Smooth muscle cell (in vitro differentiated cells): Measurements from ENCODE around the gene RPS6KB2. TPM values are rescaled to one million over a fixed set of nuclear protein-coding genes. Genes with fewer than 3 reads are reported as not detected.

ENCODE experiments used
- DNase-seq: peaks from one replicate; lab custom pipeline; 2025; ENCODE audit not compliant: unreplicated experiment; lab: John Stamatoyannopoulos, UW
- H2AFZ ChIP-seq: fragments of 200-600 bp; sonication (generic); 2 replicates; pipeline ENCODE4 v1.6.0; 2016; ENCODE audit warnings: antibody characterized with exemption, low read depth, mild to moderate bottlenecking
- H3F3A ChIP-seq: fragments of 200-600 bp; sonication (generic); 2 replicates; pipeline ENCODE4 v1.6.0; 2017; ENCODE audit warnings: antibody characterized with exemption, low read depth
- H3K27ac ChIP-seq: fragments of 200-600 bp; sonication (generic); 2 replicates; pipeline ENCODE4 v1.5.1; 2016; ENCODE audit warnings: low read depth, mild to moderate bottlenecking
- H3K27me3 ChIP-seq: fragments of 200-600 bp; sonication (generic); 2 replicates; pipeline ENCODE4 v1.6.1; 2016; ENCODE audit warnings: low read depth, mild to moderate bottlenecking
- H3K36me3 ChIP-seq: fragments of 200-600 bp; sonication (generic); 2 replicates; pipeline ENCODE4 v1.5.1; 2016; ENCODE audit warnings: low read depth
- H3K4me1 ChIP-seq: fragments of 200-600 bp; sonication (generic); 2 replicates; pipeline ENCODE4 v1.5.1; 2016; ENCODE audit warnings: low read depth
- H3K4me2 ChIP-seq: fragments of 200-600 bp; sonication (generic); 2 replicates; pipeline ENCODE4 v1.6.0; 2016; ENCODE audit warnings: mild to moderate bottlenecking
- H3K4me3 ChIP-seq: fragments of 200-600 bp; sonication (generic); 2 replicates; pipeline ENCODE4 v1.5.1; 2016; ENCODE audit warnings: mild to moderate bottlenecking
- H3K79me2 ChIP-seq: fragments of 200-600 bp; sonication (generic); 2 replicates; pipeline ENCODE4 v1.6.0; 2016; ENCODE audit warnings: low read depth, mild to moderate bottlenecking
- H3K9ac ChIP-seq: fragments of 200-600 bp; sonication (generic); 2 replicates; pipeline ENCODE4 v1.6.0; 2016; ENCODE audit warnings: low read depth
- H3K9me3 ChIP-seq: fragments of 200-600 bp; sonication (generic); replicated peaks from 2 replicates; pipeline ENCODE4 v1.5.1; 2016; ENCODE audit warnings: low read depth
- H4K20me1 ChIP-seq: fragments of 200-600 bp; sonication (generic); 2 replicates; pipeline ENCODE4 v1.6.0; 2016; ENCODE audit warnings: low read depth
- WGBS: methylation state at CpG from one replicate; pipeline ENCODE4 v1.1.7; 2016; ENCODE audit warnings: low lambda C conversion rate; 5-methylcytosine and 5-hydroxymethylcytosine counted together
- polyA plus RNA-seq: library from polyadenylated mRNA; unstranded; fragments of >200 nt; fragmentation: Nextera tagmentation; extraction: Ambion mirVana; gene quantifications from 2 replicates; pipeline ENCODE4 v1.2.1, GENCODE V29; 2016
- total RNA-seq: library from RNA; depleted of rRNA; stranded (reverse); fragments of >200 nt; gene quantifications from 2 replicates; pipeline ENCODE4 v1.2.3, GENCODE V29; 2014
- TF ChIP-seq, protein P1 (sequence below): fragments of 200-600 bp; sonication (generic); IDR thresholded peaks from 2 replicates; pipeline ENCODE4 v1.5.1; 2017; ENCODE audit warnings: borderline replicate concordance, mild to moderate bottlenecking, antibody characterized with exemption; ENCODE audit not compliant: insufficient read depth, poor library complexity, severe bottlenecking

RPS6KB2 gene
- total and polyA plus RNA-seq, 2 experiments from 2014 or later, result 66.5 to 107 TPM

DNA sequence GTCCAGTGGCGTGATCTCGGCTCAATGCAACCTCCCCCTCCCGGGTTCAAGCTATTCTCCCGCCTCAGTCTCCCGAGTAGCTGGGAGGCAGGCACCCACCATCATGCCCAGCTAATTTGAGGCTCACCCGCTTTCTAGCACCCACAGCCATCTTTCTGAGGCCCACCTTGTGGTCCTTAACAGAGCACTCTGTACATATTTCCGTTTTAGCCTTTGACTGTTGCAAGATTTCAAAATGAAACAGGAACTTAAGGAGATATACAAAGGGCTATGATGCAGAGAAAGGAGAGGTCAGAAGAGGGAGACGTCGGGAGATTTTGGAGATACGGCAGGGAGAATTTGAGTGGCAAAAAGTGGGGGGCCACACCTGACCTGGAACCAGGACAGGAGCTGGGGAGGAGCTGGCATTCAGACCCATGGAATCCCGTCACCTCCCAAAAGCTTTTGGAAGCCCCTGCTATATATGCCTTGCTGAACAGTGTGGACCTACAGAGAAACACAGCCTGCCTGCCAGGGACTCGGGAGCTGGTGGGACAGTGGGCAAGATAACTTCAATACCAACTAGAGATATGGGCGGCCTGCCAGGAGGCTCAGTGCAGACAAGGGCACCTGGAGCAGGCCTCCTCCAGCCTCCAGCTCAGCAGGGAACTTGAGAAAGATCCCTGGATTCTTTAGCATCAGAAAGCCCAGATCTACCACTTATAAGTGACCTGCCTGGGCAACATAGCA, 46.9 kb upstream of the RPS6KB2 start:
- Histone ChIP-seq H3K9me3 (no peaks in the 10 kb centered on the region), H3K27me3 (no peaks in the 10 kb centered on the region), H3K4me3 (no peak overlapping the region), H3K79me2 (no peaks in the 10 kb centered on the region), H3K4me2 (no peak overlapping the region), H2AFZ (no peak overlapping the region), H3K27ac (no peak overlapping the region), H3F3A (no peaks in the 10 kb centered on the region), H3K4me1 (peaks cover 4% of the 10 kb centered on the region), H3K36me3 (no peaks in the 10 kb centered on the region), H3K9ac (no peak overlapping the region), H4K20me1 (no peaks in the 10 kb centered on the region)
- TF ChIP-seq, protein P1, sequence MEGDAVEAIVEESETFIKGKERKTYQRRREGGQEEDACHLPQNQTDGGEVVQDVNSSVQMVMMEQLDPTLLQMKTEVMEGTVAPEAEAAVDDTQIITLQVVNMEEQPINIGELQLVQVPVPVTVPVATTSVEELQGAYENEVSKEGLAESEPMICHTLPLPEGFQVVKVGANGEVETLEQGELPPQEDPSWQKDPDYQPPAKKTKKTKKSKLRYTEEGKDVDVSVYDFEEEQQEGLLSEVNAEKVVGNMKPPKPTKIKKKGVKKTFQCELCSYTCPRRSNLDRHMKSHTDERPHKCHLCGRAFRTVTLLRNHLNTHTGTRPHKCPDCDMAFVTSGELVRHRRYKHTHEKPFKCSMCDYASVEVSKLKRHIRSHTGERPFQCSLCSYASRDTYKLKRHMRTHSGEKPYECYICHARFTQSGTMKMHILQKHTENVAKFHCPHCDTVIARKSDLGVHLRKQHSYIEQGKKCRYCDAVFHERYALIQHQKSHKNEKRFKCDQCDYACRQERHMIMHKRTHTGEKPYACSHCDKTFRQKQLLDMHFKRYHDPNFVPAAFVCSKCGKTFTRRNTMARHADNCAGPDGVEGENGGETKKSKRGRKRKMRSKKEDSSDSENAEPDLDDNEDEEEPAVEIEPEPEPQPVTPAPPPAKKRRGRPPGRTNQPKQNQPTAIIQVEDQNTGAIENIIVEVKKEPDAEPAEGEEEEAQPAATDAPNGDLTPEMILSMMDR, result no peak
- 91% methylated on average over 13 of the region's 13 CpGs for WGBS
- no peak for DNase-seq

DNA sequence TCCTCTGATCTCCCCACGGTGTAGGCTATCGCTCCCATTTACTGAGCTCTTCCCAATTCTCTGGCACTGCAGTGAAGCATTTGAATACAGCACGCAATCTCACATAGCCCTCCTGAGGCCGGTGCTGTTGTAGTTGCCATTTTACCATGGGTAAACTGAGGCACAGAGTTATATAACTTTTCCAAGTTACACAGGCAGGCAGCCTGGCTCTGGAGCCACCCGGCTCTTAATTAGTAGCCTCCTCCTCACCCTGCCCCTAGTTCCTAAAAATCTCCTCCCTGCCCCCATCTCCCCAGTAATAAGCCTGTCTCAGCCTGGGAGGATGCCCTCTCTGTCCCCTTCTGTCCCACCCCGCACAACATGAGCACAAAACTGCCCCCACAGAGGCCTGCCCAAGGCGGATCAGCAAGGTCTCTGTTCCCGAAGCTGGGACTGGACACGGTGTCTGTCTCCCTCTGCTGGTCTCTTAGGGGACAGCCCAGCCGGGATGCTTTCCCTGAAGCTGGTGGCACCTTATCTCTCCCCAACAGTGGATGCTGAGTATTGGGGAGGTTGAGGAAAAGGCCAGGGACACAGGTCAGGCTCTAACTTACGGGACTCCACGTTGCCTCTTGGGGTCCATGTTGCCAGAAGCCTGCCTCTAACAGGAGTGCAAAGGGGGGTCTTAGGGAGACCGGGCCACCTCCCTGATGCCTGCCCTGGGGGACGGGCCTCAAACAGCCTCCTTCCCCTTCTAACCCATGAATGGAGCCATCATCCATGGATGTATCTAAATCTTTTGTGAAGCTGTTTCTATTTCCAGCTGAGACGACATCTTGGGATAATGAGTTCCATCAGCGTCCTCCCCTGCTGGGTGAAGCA, 45.8 kb upstream of the RPS6KB2 start:
- DNase-seq, result peak; percentile 38
- no peak overlapping the region for H3K4me3 ChIP-seq
- no peaks in the 10 kb centered on the region for H3K9me3 ChIP-seq
- H3K4me1 ChIP-seq, result no peaks in the 10 kb centered on the region
- no peak overlapping the region for H3K27ac ChIP-seq
- H2AFZ ChIP-seq, result no peak overlapping the region
- H3F3A ChIP-seq, result no peaks in the 10 kb centered on the region
- no peaks in the 10 kb centered on the region for H3K79me2 ChIP-seq
- TF ChIP-seq, protein P1, result peak; percentile 97
- no peaks in the 10 kb centered on the region for H3K27me3 ChIP-seq
- no peaks in the 10 kb centered on the region for H3K36me3 ChIP-seq
- H3K4me2 ChIP-seq, result no peak overlapping the region
- no peak overlapping the region for H3K9ac ChIP-seq
- WGBS, result 43% methylated on average over 16 of the region's 16 CpGs
- H4K20me1 ChIP-seq, result no peaks in the 10 kb centered on the region

DNA sequence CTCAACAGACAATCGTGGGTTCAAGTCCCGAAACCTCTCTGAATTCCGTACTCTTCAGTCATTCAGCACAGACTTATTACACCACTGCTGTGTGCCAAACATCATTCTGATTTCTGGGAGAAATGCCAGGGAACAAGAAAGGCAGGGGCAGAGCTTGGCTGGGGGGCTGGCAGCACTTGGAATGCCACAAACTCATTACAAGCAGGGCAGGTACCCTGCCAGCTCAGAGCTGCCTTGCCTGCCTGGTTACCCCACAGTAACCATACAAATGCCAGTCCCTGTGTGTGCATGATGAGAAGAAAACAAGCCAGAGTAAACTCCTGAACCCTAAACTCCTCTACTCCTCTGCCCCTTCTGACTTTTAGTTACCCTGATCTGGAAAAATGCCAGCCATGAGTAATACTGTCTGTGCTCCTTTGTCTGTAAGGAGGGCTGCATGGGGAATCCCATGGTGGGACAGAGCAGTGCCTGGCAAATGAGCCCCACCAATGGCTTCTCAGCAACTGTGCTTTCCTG, 43.4 kb upstream of the RPS6KB2 start:
- no peaks in the 10 kb centered on the region for H4K20me1 ChIP-seq
- no peaks in the 10 kb centered on the region for H3K4me1 ChIP-seq
- H3F3A ChIP-seq, result no peaks in the 10 kb centered on the region
- H3K9me3 ChIP-seq, result no peaks in the 10 kb centered on the region
- H3K27ac ChIP-seq, result peak overlapping the region; percentile 21
- H3K27me3 ChIP-seq, result no peaks in the 10 kb centered on the region
- TF ChIP-seq, protein P1, result no peak
- no peaks in the 10 kb centered on the region for H3K36me3 ChIP-seq
- no peak overlapping the region for H3K4me3 ChIP-seq
- H3K9ac ChIP-seq, result no peak overlapping the region
- no peak overlapping the region for H2AFZ ChIP-seq
- 85% methylated on average over 3 of the region's 3 CpGs for WGBS
- no peak for DNase-seq
- H3K4me2 ChIP-seq, result no peak overlapping the region
- H3K79me2 ChIP-seq, result no peaks in the 10 kb centered on the region
